Epithelial cell of prostate (primary cell): ENCODE data around the gene IL2RA.

Experiments used
- DNase-seq: peaks from one replicate; pipeline ENCODE4 v3.0.0-alpha.2; 2011; ENCODE audit warnings: low read depth, low spot score
- H3K27ac ChIP-seq: fragments of 450-650 bp; 2 replicates; pipeline ENCODE4 v1.5.1; 2017; ENCODE audit warnings: mild to moderate bottlenecking

Gene IL2RA

GRCh38 chr10:6061056-6061455 lies 1.1 kb downstream of the IL2RA start:
- DNase-seq: no peak
- H3K27ac ChIP-seq: no peak overlapping the region

- no peak for DNase-seq
- no peak overlapping the region for H3K27ac ChIP-seq
Observed at GRCh38 chr10:6059506-6059905, 2.7 kb downstream of the IL2RA start.

- DNase-seq: no peak
- H3K27ac ChIP-seq: no peak overlapping the region
Observed at GRCh38 chr10:6058682-6059475, 3.3 kb downstream of the IL2RA start.

- H3K27ac ChIP-seq: no peak overlapping the region
- DNase-seq: no peak
Observed at GRCh38 chr10:6056411-6057135, 5.6 kb downstream of the IL2RA start.

- H3K27ac ChIP-seq: no peak overlapping the region
- no peak for DNase-seq
Observed at GRCh38 chr10:6055929-6056328, 6.2 kb downstream of the IL2RA start.

GRCh38 chr10:6054884-6055283 lies 7.3 kb downstream of the IL2RA start:
- no peak overlapping the region for H3K27ac ChIP-seq
- DNase-seq: no peak

- no peak overlapping the region for H3K27ac ChIP-seq
- no peak for DNase-seq
Observed at GRCh38 chr10:6053816-6054631, 8.1 kb downstream of the IL2RA start.

- no peak overlapping the region for H3K27ac ChIP-seq
- DNase-seq: no peak
Observed at GRCh38 chr10:6053303-6053702, 8.9 kb downstream of the IL2RA start.

- DNase-seq: no peak
- no peak overlapping the region for H3K27ac ChIP-seq
Observed at GRCh38 chr10:6052247-6053221, 9.6 kb downstream of the IL2RA start.

GRCh38 chr10:6050801-6051445 lies 11.2 kb downstream of the IL2RA start:
- DNase-seq: no peak
- no peak overlapping the region for H3K27ac ChIP-seq

- DNase-seq: no peak
- no peak overlapping the region for H3K27ac ChIP-seq
Observed at GRCh38 chr10:6049031-6049400, 13.2 kb downstream of the IL2RA start.

- H3K27ac ChIP-seq: no peak overlapping the region
Observed at GRCh38 chr10:6048281-6049030, 13.7 kb downstream of the IL2RA start.

GRCh38 chr10:6047847-6048246 lies 14.3 kb downstream of the IL2RA start:
- no peak for DNase-seq
- no peak overlapping the region for H3K27ac ChIP-seq

More at GRCh38 chr10:6048281-6049030, 13.7 kb downstream of the IL2RA start:
- no peak for DNase-seq

GRCh38 chr10:6046773-6047611 lies 15.2 kb downstream of the IL2RA start:
- no peak for DNase-seq
- H3K27ac ChIP-seq: no peak overlapping the region

- no peak overlapping the region for H3K27ac ChIP-seq
- DNase-seq: no peak
Observed at GRCh38 chr10:6045878-6046772, 16.0 kb downstream of the IL2RA start.

GRCh38 chr10:6045314-6045848 lies 16.8 kb downstream of the IL2RA start:
- DNase-seq: no peak
- H3K27ac ChIP-seq: no peak overlapping the region
